ENCODE results near the gene MS4A15.
"Not testable (repeated sequence)": the region's sequence is repeated elsewhere in the genome, so short reads cannot be mapped to it uniquely, and the experiment has no call there.

Gene MS4A15

DNA sequence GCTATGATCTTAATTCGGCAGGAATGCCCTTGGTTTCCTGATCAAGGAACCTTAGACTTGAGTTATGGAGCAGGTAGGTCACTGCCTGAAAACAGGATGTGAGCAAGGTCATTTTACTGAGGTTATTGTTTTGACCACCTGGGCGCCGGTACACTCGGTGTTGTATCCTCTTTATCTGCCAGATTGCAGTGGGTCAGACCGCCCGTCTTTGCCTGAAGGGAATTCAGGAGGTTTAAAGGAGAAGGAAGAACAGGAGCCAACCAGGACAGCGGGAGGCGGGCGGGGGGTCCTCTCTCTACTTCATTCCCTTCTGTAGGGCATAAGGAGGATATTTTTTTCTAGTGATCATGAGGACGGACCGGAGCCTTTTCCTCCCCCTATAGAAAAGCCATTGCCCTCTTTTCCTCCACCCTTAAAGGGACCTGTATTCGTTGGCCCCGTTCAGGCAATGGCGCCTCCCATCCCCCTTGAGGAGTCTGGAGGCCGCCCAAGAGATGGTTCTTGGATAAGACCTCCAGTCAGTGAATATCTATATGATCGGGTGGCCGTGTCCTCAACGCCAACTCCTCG is 649 bp downstream of the MS4A15 start:
- DNase-seq, result no peak

DNA sequence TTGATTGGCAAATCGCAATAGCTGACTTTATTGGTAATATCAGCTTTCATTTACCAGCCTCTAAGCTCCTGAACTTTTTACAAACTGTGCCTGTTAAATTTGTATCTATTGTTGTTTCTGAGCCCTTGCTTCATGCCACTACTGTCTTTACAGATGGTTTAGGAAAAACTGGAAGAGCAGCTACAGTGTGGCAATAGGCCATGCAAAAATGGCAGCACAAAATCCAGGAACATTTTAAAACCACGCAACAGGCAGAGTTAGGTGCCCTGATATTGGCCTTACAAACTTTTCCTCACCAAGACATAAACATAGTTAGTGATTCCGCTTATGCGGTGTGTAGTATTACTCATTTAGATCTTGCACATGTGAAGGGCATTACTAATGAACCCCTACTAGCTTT is 2.0 kb downstream of the MS4A15 start:
- not testable (repeated sequence) for DNase-seq

DNA sequence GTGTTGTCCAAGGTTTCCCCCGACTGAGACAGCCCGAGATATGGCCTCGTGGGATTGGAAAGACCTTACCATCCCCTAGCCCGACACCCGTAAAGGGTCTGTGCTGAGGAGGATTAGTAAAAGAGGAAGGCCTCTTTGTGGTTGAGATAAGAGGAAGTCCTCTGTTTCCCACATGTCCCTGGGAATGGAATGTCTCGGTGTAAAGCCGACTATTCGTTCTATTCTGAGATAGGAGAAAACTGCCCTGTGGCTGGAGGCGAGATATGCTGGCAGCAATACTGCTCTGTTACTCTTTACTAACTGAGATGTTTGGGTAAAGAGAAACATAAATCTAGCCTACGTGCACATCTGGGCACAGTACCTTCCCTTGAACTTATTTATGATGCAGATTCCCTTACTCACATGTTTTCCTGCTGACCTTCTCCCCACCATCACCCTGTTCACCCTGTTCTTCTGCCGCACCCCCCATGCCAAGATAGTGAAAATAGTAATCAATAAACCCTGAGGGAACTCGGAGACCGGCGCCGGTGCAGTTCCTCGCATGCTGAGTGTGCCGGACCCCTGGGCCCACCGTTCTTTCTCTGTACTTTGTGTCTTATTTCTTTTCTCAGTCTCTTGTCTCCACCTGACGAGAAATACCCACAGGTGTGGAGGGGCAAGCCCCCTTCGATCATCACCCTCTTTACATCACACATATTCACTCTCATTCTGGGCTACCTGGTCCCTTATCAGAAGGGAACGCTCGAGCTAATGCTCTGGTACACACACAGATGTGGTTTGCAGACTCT is 3.0 kb downstream of the MS4A15 start:
- not testable (repeated sequence) for DNase-seq

- no peak for DNase-seq
Measured at GRCh38 chr11:60761436-60762190, 4.9 kb downstream of the MS4A15 start.

DNA sequence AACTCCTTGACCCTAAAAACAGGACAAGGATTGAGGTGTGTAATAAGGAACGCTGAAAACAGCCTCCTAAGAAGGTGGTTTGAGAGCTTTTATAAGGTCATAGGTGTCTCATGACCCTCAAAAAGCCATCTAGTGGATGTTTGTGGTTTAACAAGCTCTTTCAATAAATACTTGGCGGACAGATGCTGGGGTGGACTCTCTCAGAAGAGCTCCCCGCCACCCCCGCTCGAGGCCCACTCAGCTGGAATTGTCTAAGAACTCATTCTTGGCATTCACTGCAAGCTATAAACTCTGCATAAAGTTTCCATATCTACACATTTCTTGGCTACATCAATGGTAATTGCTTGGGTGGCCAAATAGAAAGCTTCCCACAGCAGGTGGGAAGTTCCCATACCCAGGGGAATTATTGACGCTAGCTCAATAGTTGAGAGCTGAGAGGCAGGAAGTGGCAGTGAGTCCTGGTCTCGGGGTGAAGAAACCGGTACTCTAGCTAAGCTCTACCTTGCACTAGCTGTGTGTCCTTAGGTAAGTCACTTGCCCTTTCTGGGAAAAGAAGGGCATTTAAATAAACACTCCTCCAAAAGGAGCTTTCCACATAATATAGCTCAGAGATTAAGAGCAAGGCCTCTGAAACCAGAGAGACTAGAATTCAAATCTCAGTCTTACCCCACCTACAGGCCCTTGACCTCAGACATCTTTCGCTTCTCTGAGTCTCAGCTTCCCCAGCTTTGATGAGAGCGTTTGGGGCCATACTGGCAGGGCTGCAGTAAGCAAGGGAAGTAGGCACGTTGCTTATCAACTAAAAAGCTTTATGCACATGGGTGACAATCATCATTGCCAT is 6.4 kb downstream of the MS4A15 start:
- DNase-seq, result no peak

DNA sequence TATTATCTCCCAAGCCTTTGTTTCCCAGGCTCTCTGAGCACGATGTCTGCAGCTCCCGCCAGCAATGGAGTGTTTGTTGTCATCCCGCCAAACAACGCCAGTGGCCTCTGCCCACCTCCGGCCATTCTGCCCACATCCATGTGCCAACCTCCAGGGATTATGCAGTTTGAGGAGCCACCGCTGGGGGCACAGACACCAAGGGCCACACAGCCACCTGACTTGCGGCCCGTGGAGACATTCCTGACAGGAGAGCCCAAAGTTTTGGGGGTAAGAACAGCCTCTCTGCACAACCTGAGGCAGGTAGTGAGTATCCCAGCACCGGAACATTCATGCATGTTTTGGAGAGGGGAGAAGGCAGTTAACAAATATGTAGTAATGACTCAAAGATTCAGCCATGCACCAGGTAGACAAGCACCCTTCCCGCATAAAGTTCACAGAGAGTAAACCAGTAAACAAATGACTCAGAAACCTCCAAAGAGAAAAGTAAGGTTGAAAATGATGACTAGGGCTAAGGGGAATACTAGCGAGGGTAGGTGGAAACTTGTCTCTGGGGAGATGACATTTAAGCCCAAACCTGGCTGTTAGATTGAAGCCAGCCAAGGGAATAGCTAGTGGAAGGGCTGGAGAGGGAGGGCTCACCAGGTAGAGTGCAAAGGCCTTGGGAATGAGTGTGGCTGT is 7.2 kb downstream of the MS4A15 start:
- no peak for DNase-seq

- DNase-seq, result no peak
Measured at GRCh38 chr11:60764879-60765278, 8.2 kb downstream of the MS4A15 start.

- no peak for DNase-seq
Measured at GRCh38 chr11:60765355-60765754, 8.7 kb downstream of the MS4A15 start.

DNA sequence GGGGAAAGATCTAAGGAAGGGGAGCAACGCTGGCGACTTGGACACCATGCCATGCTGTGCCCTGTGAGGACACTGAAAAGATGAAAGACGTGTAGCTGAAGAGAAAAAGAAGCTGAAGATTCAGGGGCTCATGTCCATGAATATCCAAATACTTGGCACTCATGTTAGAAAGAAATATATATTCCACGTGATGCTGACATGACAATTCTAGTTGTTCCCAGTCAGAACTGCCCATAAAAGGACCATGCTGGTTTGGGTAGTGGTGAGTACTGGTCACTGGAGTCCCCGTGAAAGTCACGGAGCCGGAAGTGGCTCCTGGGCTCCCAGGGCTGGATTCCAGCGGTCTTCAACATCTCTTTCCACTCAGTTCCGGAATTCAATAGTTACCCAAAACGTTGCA is 9.9 kb downstream of the MS4A15 start:
- no peak for DNase-seq

- no peak for DNase-seq
Measured at GRCh38 chr11:60767388-60767811, 10.7 kb downstream of the MS4A15 start.

- no peak for DNase-seq
Measured at GRCh38 chr11:60768202-60768601, 11.5 kb downstream of the MS4A15 start.

DNA sequence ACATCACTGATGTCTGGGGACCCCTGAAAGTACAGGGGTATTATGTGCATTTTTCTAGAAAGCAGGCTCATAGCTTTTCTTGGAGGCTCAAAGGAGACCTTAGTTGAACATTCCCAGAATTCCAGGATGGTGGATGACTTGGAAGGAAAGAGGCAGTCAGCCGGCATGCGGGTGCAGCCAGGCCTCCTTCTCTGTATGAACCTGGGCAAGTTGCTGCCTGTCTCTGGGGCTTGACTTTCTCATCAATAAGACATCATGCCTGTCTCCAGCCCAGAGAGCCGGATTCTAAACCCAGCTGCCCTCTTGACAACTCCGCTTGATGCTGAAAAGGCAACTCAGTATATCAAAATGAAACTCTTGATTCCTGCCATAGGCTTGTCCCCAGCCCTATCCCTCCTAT is 12.6 kb downstream of the MS4A15 start:
- DNase-seq, result no peak

GRCh38 chr11:60769811-60770210 is 13.1 kb downstream of the MS4A15 start:
- DNase-seq, result no peak

DNA sequence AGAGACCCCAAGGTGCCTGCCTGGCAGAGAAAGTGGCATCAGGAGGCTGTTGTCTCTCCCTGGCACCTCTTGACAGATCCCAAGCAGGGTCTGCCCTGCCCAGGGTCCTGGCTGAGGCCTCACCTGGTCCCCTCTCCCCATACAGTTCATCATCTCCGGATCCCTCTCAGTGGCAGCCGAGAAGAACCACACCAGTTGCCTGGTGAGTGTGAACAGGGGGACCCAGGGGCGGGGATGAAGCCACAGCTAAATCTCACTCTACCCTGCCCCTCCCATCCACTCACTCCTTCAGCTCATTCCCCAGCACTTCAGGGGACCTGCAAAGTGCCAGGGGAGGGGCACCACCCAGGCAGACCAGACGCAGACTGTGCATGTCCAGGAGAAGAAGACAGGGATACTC is 14.5 kb downstream of the MS4A15 start:
- DNase-seq, result no peak

DNA sequence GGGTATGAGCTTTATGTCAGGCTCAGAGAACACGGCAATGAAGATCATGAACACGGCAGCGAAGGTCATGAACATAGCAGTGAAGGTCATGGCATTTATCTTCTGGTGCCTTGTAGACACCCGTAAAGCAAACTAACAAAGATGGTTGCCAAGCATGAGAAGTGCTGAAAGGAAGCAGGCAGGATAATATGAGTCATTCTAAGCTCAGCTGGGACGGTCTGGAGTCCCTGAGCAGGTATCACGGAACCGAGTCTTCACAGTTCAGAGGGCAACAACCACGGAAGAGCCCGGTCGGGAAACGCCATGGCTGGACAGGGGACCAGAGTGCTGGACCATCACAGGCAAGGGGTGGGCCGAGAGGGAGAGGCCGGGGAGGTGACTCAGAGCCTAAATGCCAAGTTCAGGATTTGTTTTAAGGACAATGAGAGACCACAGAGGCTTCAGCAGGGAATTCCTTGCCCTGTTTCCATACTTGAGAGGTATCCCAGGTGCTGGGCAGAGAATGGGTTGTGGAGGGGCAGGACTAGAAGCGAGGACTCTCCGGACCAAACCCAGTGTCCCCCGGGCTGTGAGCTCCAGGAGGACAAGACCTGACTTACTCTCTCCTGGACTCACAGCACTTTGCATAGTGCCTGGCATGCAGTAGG is 15.3 kb downstream of the MS4A15 start:
- DNase-seq, result no peak

GRCh38 chr11:60772666-60773065 is 16.0 kb downstream of the MS4A15 start:
- no peak for DNase-seq

- DNase-seq, result no peak
Measured at GRCh38 chr11:60774726-60775125, 18.1 kb downstream of the MS4A15 start.

DNA sequence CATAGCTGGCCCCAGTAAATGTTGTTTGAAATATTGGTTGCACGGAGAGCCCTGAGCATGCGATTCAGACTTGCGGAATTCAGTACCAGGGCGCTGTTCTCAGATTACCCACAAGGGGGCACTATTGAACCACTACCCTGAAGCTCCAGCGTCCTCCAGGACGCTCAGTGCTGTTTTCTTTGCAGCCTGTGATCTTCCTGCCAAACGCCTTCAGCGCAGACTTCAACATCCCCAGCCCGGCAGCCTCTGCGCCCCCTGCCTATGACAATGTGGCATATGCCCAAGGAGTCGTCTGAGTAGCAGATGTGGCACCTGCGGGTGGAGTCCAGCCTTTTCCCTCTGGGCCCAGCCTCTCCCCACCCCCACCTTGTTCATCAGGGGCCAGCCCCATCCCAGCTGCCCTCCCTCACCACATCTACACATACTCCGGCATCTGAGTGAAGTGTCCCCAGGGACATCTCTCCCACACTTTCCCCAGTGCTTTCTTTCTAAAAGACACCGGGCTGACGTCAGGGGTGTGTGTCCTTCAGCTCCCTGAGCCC is 18.8 kb downstream of the MS4A15 start:
- peak in 1 of 2 experiments; percentile 41 for DNase-seq

DNA sequence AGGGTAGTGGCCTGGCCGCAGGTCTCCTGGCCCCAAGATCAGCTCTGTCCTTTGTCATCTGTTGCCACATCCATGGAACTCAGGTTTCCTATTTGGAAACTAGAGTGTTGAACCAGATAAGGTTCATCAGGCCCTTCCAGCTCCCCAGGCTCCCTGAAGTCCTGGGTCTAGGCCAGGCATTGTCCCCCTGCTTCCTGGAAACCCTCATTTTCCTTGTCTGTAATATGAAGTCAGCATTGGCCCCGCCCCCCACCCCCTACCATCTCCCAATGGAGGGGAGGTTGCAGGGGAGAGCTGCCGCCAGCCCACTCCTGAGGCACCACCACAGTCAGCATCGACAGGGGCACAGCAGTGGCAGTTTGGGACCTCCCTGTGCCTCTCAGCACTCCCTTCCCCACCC is 19.5 kb downstream of the MS4A15 start:
- no peak for DNase-seq

- no peak for DNase-seq
Measured at GRCh38 chr11:60777106-60777505, 20.4 kb downstream of the MS4A15 start.

- DNase-seq, result no peak
Measured at GRCh38 chr11:60777572-60777971, 20.9 kb downstream of the MS4A15 start.

GRCh38 chr11:60780065-60780464 is 23.4 kb downstream of the MS4A15 start:
- DNase-seq, result no peak
